HG03558 (cell line): Measurements from ENCODE around the gene KCNB1.

Experiments used
- ATAC-seq: cut with Tn5 transposase; IDR thresholded peaks from one replicate; pipeline ENCODE4 v1.9.1; 2021; ENCODE audit warnings: moderate number of reproducible peaks; ENCODE audit not compliant: unreplicated experiment; ENCODE audit errors: extremely low read depth

Gene KCNB1

DNA sequence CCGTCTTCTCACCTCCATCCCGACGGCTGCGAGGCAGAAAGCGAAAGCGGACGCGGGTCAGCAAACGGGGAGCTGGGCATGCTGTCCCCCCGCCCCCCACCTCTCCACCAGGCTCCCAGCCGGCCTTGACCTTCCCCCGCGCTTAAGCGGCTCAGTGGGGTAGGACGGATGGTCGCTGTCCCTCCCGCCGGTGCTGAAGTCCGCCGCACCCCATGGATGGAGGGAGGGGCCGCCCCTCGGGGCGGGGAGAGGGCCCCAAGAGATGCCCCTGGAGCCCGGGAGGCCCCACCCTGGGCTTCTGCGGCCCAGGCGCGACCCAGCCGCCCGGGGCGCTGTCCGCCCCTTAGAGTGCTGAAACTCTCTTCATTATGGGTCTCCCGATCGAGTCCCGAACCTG is at the start of gene KCNB1:
Gene KCNB1, minus strand, starts transcription at position 48 of the 397 bp plus-strand sequence. CDS start 188 bp downstream, outside the sequence.
- ATAC-seq: no peak

DNA sequence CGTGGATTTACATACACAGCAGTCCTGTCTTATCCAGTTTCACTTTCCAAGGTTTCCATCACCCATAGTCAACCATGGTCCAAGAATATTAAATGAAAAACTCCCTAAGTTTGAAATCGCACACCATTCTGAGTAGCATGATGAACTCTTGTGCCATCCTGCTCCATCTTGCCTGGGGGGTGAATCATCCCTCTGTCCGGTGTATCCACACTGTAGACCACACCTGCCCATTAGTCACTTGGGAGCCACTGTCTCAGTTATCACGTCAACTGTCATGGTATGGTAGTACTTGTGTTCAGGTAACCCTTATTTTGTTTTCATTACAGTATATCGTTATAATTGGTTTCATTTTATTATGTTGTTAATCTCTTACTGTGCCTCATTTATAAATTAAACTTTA is 47.0 kb upstream of the KCNB1 start:
- no peak for ATAC-seq

DNA sequence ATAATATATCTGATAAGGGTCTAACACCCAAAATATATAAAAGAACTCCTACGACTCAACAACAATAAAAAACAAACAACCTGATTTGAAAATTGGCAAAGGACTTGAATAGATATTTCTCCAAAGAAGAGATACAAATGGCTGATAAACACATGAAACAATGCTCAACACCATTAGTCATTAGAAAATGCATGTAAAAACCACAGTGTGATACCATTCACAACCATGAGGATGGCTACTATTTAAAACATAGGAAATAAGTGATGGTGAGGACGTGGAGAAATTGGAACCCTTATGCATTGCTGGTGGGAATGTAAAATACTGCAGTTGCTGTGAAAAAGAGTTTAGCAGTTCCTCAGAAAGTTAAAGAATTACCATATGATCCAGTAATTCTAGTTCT is 44.1 kb upstream of the KCNB1 start:
- no peak for ATAC-seq

DNA sequence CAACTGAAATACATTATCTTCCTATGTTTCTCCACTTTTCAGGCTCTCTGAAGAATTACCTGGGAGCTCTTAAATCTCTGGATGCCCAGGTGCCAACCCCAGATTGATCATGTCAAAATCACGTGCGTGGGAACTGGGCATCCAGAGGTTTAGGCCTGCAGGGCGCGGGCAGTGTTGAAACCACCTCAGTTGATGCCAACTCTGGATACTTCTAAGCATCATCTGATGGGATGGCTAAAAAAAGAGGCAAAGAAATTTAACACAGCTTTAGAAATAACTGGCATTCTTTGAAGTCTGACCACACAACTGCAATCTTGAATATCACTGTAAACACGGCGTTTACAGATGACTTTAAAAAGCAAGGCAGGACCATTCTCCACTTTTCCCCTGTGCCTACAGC is 43.6 kb upstream of the KCNB1 start:
- no peak for ATAC-seq

DNA sequence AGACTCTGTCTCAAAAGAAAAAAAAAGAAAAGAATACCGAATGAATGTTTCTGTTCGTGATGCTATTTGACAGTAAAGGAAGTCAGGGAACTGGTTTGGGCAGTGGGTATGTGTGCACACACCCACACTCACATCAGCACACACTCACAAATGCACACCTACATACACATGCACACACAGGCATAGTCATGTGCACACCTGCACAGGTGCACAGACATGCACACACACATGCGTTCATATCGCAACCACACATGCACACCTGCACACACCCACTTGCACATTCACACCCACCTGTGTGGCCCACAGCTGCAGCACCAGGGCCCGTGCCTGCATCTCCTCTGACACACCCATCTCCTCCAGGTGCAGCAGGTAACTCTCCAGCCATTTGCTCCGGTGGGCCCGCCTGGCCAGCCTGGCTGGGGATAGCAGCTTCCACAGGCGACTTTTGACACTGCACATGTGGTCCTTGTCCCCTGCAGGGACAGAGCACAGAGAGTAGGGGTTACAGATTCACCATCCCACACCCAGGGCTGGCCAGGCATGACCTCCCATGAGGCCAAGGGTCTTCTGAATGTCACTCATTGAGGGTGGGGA is 41.4 kb upstream of the KCNB1 start:
- no peak for ATAC-seq

DNA sequence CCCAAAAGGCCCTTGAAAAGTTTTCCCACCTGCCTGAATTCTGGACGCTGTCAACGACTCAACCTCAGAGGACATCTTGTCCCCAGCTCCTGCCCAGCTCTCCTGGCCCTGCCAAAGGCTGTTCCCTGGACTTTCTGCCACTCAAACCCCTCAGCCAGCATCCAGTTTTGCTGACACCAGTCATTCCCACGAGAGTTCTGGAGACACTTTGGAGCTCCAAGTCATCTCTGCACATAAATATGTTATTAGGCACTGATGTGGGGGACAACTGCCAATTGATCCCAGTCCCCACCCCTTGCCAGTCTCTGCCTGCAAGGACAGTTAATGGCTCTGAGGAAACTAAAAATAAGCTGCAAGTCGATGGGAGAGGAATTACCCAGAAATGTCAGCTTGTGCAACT is 38.9 kb upstream of the KCNB1 start:
- no peak for ATAC-seq

DNA sequence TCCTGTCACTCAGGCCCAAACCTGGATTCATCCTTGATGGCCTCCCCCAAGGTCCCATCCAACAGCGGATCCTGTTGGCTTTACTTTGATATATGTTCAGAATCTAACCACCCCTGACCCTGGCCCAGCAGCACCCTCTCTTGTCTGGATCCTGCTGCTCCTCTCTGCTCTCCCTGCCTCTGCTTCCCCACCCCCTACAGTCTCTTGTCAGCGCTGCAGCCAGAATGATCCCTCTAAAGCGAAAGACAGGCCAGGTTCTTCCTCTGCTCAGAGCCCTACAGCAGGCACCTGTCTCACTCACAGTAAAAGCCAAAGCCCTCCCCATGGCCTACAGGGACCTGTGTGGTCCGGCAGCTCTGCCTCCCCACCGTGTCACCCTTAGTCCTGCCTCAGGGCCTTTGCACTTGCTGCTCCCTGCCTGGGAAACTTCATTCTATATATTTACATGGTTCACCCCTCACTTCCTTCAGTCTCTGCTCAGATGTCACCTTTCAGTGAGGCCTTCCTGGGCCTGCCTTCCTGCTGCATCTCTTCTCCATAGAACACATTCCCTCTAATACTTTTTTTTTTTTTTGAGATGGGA is 37.4 kb upstream of the KCNB1 start:
- no peak for ATAC-seq

DNA sequence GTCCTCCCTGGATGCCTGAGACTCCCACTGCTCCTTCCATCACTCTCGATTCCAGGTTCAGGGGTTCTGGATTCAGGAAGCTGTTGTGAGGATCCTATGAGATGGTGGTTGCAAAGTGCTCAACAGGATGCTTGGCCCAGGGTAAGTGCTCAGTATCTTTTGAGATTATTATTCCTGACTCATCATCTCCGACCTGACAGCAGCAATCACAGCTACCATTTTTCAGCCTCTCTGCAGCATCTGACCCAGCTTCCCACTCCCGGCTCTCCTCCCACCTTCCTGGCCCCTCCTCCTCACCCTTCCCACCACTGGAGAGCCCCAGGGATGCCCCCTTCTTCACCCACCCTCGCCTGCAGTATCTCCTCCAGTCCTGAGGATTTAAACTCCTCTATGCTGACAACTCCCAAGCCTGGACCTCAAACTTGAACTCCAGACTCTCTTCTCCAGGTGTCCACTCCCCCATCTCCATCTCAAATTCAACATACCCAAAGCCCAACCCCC is 36.8 kb upstream of the KCNB1 start:
- ATAC-seq: no peak

DNA sequence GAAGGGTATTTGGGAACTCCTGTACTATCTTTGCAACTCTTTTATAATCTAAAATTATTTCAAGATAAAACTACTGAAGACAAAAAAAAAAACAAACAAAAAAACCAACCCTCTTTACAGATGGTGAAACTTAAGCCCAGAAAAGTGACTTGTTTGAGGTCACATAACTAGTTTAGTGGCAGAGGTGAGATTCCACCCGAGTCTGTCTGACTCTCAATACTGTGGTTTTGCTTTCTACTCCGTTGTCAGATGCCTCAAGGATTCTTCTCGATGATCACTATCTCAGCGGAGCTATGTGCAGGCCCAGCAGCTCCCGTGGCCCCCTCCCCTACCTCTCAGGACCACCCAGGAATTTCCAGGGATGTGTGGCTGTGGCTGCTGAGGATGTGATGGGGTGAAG is 36.1 kb upstream of the KCNB1 start:
- no peak for ATAC-seq

DNA sequence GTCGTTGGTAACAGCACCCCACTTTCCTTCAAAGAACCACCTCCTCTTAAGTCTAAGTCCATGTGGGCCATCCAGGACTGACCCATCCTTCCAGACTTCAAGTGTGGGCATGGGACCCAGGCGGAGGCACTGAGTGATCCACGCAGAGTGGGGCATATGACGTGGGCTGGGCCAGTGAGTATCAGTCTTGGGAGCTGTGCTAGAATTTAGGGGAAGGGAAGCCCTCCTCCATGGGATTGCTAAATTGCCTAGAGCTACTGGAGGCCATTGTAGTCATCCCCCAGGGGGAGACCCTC is 35.3 kb upstream of the KCNB1 start:
- ATAC-seq: no peak

DNA sequence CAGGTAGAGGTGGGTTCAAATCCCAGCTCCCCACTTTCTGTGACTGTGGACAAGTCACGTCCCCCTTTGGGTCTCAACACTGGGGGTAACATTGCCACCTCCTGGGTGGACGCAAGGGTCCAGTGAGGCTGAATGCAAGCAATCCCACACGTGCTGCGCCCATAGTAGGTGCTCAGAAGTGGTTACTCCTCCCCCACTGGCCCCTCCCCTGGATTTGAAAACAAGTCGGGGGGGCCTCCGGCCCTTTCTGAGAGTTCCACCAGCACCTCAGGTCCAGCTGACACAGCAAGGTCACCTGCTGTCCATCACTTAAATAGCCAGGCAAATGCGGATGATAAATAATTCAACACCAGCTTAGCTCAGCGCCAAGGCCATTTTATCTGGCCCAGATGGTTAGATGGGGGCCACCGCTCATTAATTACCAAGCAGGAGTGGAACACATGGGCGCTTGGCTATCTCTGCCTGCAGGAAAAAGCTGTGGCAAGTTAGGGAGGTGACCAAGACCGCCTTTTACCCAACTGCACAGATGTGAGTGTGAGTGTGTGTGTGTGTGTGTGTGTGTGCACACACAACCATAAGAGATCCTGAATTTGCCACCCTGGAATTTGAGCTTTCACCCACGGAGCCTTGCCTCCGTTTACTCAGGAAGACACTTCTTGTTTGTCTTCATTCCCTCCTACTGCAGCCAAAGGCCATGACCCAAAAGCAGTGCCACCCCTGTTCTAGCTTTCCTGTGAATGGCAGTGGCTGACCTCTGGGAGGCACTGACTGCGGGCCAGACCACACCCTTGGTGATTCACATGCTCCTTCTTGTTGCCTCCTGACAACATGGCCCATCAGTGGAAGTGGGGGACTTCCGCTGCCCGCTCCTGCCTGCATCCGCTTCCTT is 34.7 kb upstream of the KCNB1 start:
- ATAC-seq: no peak

DNA sequence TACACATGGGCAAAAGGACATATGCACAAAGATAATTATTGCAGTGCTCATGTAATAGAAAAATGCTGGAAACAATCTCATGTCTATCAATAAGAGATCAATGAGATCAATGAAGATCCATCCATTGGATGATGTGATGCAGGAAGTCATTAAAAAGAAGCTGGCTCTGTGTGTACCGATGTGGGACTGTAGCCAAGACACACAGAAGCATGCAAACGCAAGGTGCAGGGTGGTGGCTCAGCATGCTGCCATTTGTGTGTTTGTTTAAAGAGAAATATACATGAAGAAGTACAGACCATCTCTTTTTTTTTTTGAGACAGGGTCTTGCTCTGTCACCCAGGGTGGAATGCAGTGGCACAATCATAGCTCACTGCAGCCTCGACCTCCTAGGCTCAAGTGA is 33.1 kb upstream of the KCNB1 start:
- ATAC-seq: no peak

DNA sequence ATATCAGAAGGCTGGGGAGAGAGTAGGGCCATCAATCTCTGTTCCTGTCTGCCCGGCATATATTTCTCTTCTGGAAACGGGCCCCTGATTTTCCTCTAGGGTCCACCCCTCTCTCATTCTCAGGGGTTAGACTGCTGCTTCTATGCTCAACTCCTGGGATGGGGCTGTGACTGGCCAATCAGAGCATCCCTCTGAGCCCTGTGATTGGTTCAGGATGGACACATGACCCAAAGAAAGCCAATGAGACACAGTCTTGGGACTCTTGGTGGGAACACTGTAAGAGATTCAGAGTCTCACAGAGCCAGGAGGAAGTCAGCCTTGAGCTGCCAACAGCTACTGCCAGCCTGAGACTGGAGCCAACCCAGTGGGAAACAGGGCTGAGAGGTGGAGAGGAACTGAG is 31.0 kb upstream of the KCNB1 start:
- no peak for ATAC-seq

DNA sequence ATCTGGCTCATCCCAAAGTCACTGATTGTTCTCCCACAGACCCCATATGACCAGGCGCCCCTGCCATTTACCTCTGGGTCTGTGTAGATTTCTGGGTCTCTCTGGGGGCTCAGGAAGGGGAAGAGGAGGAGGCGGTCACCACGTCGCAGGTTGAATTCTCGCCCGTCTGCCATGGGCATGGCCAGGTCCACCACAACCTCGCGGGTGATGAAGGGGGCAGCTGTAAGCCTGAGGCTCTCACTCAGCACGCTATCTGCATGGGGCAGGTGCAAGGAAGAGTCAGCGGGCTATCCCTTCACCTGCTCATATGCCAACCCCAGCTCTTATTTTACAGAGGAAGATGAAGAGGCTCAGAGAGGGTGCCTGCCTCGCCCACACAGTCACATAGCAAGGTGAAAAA is 30.5 kb upstream of the KCNB1 start:
- no peak for ATAC-seq

DNA sequence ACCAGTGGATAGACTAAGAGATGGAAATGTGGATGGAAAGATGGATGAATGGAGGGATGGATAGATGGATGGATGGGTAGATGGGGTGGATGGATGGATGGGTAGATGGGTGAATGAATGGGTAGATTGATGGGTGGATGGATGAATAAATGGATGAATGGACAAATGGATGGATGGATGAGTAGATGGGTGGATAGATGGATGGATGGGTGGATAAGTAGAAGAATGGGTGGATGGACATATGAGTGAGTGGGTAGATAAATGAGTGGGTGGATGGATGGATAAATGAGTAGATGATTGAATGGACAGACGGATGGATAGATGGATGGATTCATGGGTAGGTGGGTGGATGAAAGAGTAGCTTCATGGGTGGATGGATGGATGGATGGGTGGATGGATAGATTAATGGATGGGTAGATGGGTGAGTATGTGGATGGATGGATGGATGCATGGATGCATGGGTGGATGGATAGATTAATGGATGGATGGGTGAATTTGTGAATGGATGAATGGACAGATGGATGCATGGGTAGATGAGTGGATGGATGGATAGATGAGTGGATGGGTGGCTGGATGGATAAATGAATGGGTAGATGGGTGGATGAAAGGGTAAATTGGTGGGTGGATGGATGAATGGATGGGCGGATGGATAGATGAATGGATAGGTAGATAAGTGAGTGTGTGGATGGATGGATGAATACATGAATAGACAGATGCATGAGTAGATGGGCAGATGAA is 29.5 kb upstream of the KCNB1 start:
- ATAC-seq: no peak

DNA sequence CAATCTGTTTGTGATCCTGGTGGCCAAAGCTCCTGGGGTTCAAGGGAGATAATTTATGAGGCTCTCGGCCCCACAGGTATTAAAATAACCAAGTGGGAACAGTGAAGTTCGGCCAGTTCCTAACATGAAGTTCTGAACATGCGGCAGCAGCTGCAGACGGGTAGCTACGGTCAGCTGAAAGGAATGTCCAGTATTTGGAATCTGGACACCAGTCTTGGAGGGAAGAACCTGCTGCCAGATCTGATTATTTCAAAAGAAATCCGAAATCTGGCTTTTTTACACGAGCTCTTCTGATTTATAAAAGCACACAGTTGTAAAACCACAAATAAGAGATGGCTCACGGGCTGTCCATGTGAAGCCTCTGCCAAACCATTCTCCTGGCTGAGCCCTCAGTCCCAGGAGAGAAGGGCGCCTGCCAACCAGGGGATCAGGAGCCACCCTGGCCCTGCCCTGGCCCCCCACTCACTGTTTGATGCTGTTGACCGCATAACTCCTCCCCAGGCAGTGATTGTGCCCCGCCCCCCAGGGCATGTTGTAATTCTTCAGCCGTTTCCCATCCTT is 28.2 kb upstream of the KCNB1 start:
- no peak for ATAC-seq

DNA sequence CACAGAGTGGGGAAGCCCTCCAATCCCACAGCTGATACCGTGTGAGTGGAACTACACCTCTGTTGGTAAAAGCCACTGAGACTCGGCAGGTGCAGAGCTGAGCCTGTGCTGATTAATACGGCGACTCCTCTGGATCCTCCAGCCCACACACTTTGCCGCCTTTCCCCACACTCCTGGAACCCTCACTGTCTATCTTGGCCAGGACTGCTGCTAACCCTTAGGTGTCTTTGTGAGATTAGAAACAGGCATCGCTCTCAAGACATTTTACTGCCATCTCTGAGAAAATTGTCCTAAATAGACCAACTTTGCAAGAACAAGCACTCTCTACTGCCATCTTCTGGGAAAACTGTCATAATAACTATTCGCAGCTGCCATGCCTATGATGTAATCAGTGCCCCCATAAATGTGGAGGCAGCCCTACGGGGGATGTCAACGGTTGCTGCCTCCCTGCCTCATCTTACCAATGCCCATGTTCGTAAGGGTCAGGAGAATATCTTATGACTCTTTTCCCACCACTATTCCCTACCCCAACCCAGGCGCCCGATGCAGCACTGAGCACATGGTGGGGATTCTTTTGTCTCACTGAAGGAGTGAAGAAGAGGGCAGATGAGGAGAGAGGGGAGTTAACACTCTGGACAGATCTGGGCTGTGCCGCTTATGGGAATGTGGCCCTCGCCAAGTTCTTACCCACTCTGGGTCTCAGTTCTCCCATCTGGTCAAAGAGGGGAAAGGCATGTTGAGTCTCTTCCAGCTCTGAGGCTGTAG is 26.1 kb upstream of the KCNB1 start:
- no peak for ATAC-seq

DNA sequence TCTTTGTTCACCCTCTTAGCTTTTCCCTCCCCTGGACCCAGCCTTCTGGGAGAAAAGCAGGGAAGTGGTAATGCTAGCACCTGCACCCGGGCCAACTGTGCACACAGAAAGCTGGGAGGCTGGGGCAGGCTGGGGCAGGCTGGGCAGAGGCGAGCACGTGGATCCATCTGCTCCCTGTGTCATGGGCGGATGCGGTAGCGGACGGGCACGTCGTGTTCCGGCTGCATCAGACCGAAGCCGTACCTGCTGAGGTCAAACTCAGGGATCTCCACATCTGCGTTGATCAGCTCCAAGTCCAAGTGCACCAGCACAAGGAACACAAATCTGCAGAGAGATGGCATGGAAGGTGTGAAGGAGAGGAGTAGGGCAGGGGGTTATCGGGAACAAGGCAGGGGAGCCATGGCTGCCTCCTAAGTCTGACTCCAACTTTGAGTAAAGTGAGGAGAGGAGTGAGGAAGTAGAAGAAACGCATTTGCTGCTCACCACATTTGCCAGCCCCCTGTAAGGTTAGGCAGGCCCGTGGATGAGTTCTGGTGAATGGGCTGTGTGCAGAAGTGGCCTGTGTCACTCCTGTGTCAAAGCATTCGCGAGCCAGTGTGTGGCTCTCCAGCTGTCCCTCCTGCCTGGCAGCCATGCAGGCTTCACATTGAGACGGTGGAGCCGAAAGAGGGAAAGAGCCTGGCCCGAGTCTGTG is 25.4 kb upstream of the KCNB1 start:
- no peak for ATAC-seq

DNA sequence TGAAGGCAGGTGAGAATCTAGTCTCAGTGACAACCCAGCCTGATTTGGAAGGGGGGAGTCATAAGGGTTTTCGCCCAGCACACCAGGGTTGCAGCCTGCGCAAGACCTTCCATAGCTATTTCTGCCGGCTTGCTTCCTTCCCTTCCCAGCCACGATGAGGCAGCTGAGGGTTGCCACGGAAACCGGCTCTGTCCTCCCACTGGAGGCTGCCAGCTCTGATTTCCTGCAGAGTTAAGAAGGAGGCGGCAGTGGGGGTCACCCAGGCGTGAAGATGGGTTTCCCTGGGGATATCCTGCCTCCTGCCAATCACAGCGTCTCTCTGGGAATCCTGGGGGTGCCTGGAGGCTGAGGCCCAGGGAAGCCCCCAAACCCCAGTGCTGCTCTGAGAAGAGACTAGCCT is 23.1 kb upstream of the KCNB1 start:
- ATAC-seq: no peak
